K562 (cell line): ENCODE data around the gene NXN. TPM values are rescaled to one million over a fixed set of nuclear protein-coding genes. Genes with fewer than 3 reads are reported as not detected.
A peak's percentile ranks its signal among the peaks of the same experiment; 100 is the strongest.

ENCODE experiments used
- ARID3B ChIP-seq: fragments of 250-450 bp; sonication (Bioruptor Pico); IDR thresholded peaks from 2 replicates; pipeline ENCODE4 v1.4.0; 2020; ENCODE audit warnings: borderline replicate concordance
- CBFA2T2 ChIP-seq: fragments of 450-650 bp; conservative IDR thresholded peaks from 2 replicates; pipeline ENCODE4 v1.6.1; 2017; ENCODE audit warnings: mild to moderate bottlenecking
- CBFB ChIP-seq: sonication (generic); formaldehyde crosslinking; IDR thresholded peaks from 2 replicates; pipeline ENCODE4 v1.4.0; 2020; ENCODE audit warnings: mild to moderate bottlenecking, missing genetic modification reagents
- CEBPZ ChIP-seq: fragments of 150-350 bp; IDR thresholded peaks from 2 replicates; pipeline ENCODE4 v1.6.1; 2014; ENCODE audit warnings: low read depth, mild to moderate bottlenecking, low read length, borderline replicate concordance
- ELK3 ChIP-seq: fragments of 450-650 bp; formaldehyde crosslinking; IDR thresholded peaks from 2 replicates; pipeline ENCODE4 v1.4.0; 2020; ENCODE audit warnings: mild to moderate bottlenecking
- FOXA1 ChIP-seq: fragments of 450-650 bp; IDR thresholded peaks from 2 replicates; pipeline ENCODE4 v1.6.1; 2016; ENCODE audit warnings: mild to moderate bottlenecking, borderline replicate concordance
- HBP1 ChIP-seq: fragments of 450-650 bp; formaldehyde crosslinking; IDR thresholded peaks from 2 replicates; pipeline ENCODE4 v1.4.0; 2022; ENCODE audit warnings: missing genetic modification characterization
- HMG20B ChIP-seq: fragments of 250-450 bp; sonication (Bioruptor Pico); IDR thresholded peaks from 2 replicates; pipeline ENCODE4 v1.5.0; 2021; ENCODE audit warnings: mild to moderate bottlenecking
- MCM2 ChIP-seq: fragments of 450-650 bp; IDR thresholded peaks from 2 replicates; pipeline ENCODE4 v1.6.1; 2017; ENCODE audit warnings: low read depth, mild to moderate bottlenecking
- RFX1 ChIP-seq: fragments of 450-650 bp; IDR thresholded peaks from 2 replicates; pipeline ENCODE4 v1.6.1; 2016; ENCODE audit warnings: mild to moderate bottlenecking, moderate library complexity
- SAFB ChIP-seq: fragments of 200-400 bp; formaldehyde crosslinking; IDR thresholded peaks from 2 replicates; pipeline ENCODE4 v1.6.1; 2017; ENCODE audit warnings: low read depth, low read length, borderline replicate concordance
- STAT6 ChIP-seq: sonication (generic); formaldehyde crosslinking; IDR thresholded peaks from 2 replicates; pipeline ENCODE4 v1.8.1; 2023; ENCODE audit warnings: mild to moderate bottlenecking, missing genetic modification reagents
- TBP ChIP-seq: optimal IDR thresholded peaks from 2 replicates; pipeline ENCODE3; 2011; ENCODE audit warnings: low read depth, low read length, improper control_type of control experiment
- THRB ChIP-seq: fragments of 450-650 bp; formaldehyde crosslinking; conservative IDR thresholded peaks from 2 replicates; pipeline ENCODE4 v1.4.0; 2022; ENCODE audit warnings: mild to moderate bottlenecking, missing genetic modification characterization
- ZNF583 ChIP-seq: fragments of 250-450 bp; sonication (Bioruptor Pico); IDR thresholded peaks from 2 replicates; pipeline ENCODE4 v1.4.0; 2020
- ZSCAN29 ChIP-seq: fragments of 450-650 bp; IDR thresholded peaks from 2 replicates; pipeline ENCODE4 v1.6.1; 2017
- polyA plus RNA-seq, 8 experiments: library from polyadenylated mRNA; depleted of rRNA in 4 of 8; stranded (reverse) in 5 of 8; unstranded in 3 of 8; fragments of >200 nt; fragmentation: Nextera tagmentation in 2 of 8; fragmentation: Illumina TruSeq in 1 of 8; extraction: Ambion mirVana in 2 of 8; extraction: Trizol in 1 of 8; gene quantifications; 2 replicates each; pipeline versions ENCODE4 v1.2.1 to v1.2.3, GENCODE V29; 2011 to 2014; ENCODE audit warnings: inconsistent platforms in 1 of 8, missing spikeins in 1 of 8
- total RNA-seq, 7 experiments: library from RNA; depleted of rRNA in 6 of 7; stranded (reverse); fragments of >200 nt in 6 of 7; fragmentation: Illumina TruSeq in 2 of 7; extraction: Trizol in 2 of 7; gene quantifications; 2 replicates each; pipeline versions ENCODE4 v1.2.1 to v1.2.3, GENCODE V29; 2011 to 2021; ENCODE audit warnings: low replicate concordance in 1 of 7

NXN gene
- total and polyA plus RNA-seq, 9 of the 15 experiments (the other 6 are each of a cell fraction or from before 2014, with no cell fraction given) = 0.08 to 0.39 (median 0.29) TPM; not detected in 5

GRCh38 chr17:781805-782731, 197.5 kb downstream of the NXN start, which contains the start of the genes GLOD4 and MRM3 (continued):
- TF ChIP-seq HBP1 (CRISPR knock-in tag) = no peak
- TF ChIP-seq SAFB = peak; percentile 83
- no peak for TF ChIP-seq CEBPZ
- peak; percentile 67 for TF ChIP-seq TBP
- TF ChIP-seq CBFB = no peak
- no peak for TF ChIP-seq ZSCAN29
- no peak for TF ChIP-seq CBFA2T2
- TF ChIP-seq RFX1 = no peak
- TF ChIP-seq ZNF583 (CRISPR knock-in tag) = no peak
- no peak for TF ChIP-seq ARID3B
- TF ChIP-seq FOXA1 = no peak
- TF ChIP-seq HMG20B (CRISPR knock-in tag) = no peak
- no peak for TF ChIP-seq THRB (CRISPR knock-in tag)
- TF ChIP-seq MCM2 = no peak
- no peak for TF ChIP-seq STAT6 (CRISPR knock-in tag)
- TF ChIP-seq ELK3 (CRISPR knock-in tag) = no peak
